HEK293 (cell line): ENCODE measurements around the gene MARK4.

Experiments
- EGR2 ChIP-seq: fragments of 450-650 bp; formaldehyde crosslinking; IDR thresholded peaks from 2 replicates; pipeline ENCODE4 v1.5.1; 2016; ENCODE audit warnings: low read depth, missing biosample characterization, missing genetic modification characterization
- KLF16 ChIP-seq: fragments of 450-650 bp; formaldehyde crosslinking; IDR thresholded peaks from 2 replicates; pipeline ENCODE4 v1.5.1; 2017; ENCODE audit warnings: missing biosample characterization, missing genetic modification characterization
- YY1 ChIP-seq: fragments of 450-650 bp; formaldehyde crosslinking; IDR thresholded peaks from 2 replicates; pipeline ENCODE4 v1.5.1; 2018; ENCODE audit warnings: missing biosample characterization, missing genetic modification characterization
- ZBTB49 ChIP-seq: fragments of 450-650 bp; formaldehyde crosslinking; IDR thresholded peaks from 2 replicates; pipeline ENCODE4 v1.5.1; 2016; ENCODE audit warnings: missing biosample characterization, missing genetic modification characterization, low read depth
- ZEB2 ChIP-seq: fragments of 450-650 bp; formaldehyde crosslinking; IDR thresholded peaks from 2 replicates; pipeline ENCODE4 v1.5.1; 2016; ENCODE audit warnings: missing biosample characterization, missing genetic modification characterization
- ZNF174 ChIP-seq: fragments of 450-650 bp; formaldehyde crosslinking; IDR thresholded peaks from 2 replicates; pipeline ENCODE4 v1.5.0; 2017; ENCODE audit warnings: missing biosample characterization, mild to moderate bottlenecking, missing genetic modification characterization
- ZNF23 ChIP-seq: fragments of 450-650 bp; formaldehyde crosslinking; IDR thresholded peaks from 2 replicates; pipeline ENCODE4 v1.5.1; 2016; ENCODE audit warnings: missing biosample characterization, missing genetic modification characterization, borderline replicate concordance
- ZNF654 ChIP-seq: fragments of 450-650 bp; formaldehyde crosslinking; IDR thresholded peaks from 2 replicates; pipeline ENCODE4 v1.5.1; 2016; ENCODE audit warnings: low read depth, missing biosample characterization, missing genetic modification characterization
- ZNF664 ChIP-seq: fragments of 450-650 bp; formaldehyde crosslinking; IDR thresholded peaks from 2 replicates; pipeline ENCODE4 v1.5.1; 2016; ENCODE audit warnings: missing biosample characterization, missing genetic modification characterization
- TF ChIP-seq, protein P1 (sequence below): fragments of 450-650 bp; formaldehyde crosslinking; IDR thresholded peaks from 2 replicates; pipeline ENCODE4 v1.5.1; 2016; ENCODE audit warnings: missing biosample characterization, missing genetic modification characterization
- TF ChIP-seq, protein P2 (sequence below): fragments of 450-650 bp; formaldehyde crosslinking; IDR thresholded peaks from 2 replicates; pipeline ENCODE4 v1.5.1; 2016; ENCODE audit warnings: missing biosample characterization, missing genetic modification characterization, borderline replicate concordance
- TF ChIP-seq, protein P3 (sequence below): fragments of 450-650 bp; formaldehyde crosslinking; IDR thresholded peaks from 2 replicates; pipeline ENCODE4 v1.5.1; 2016; ENCODE audit warnings: missing biosample characterization, missing genetic modification characterization

DNA sequence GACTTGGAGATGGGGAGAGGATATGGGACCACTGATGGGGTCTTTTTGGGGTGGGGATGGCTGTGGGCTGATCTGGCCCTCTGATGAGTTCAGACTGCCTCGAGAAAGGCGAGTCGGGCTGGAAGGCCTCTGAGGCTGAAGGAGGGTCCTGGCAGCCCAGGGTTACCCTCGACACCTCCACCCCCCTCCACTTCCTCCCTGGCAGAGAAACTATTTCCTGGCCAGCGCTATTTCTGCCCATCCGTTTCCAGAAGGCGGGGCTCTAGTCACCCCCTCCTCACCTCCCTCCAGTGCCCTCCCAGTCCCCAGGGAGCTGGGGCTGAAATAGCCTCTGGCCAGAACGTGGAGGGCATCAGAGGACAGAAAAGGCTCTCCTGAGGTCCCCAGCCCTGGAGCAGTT, 15.6 kb upstream of the MARK4 start:
- TF ChIP-seq, protein P1, sequence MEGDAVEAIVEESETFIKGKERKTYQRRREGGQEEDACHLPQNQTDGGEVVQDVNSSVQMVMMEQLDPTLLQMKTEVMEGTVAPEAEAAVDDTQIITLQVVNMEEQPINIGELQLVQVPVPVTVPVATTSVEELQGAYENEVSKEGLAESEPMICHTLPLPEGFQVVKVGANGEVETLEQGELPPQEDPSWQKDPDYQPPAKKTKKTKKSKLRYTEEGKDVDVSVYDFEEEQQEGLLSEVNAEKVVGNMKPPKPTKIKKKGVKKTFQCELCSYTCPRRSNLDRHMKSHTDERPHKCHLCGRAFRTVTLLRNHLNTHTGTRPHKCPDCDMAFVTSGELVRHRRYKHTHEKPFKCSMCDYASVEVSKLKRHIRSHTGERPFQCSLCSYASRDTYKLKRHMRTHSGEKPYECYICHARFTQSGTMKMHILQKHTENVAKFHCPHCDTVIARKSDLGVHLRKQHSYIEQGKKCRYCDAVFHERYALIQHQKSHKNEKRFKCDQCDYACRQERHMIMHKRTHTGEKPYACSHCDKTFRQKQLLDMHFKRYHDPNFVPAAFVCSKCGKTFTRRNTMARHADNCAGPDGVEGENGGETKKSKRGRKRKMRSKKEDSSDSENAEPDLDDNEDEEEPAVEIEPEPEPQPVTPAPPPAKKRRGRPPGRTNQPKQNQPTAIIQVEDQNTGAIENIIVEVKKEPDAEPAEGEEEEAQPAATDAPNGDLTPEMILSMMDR (tag by site-specific recombination), result no peak
- TF ChIP-seq ZNF664 (tag by site-specific recombination) (no peak), ZNF654 (no peak), ZNF174 (no peak), YY1 (tag by site-specific recombination) (no peak), ZEB2 (tag by site-specific recombination) (no peak), KLF16 (tag by site-specific recombination) (no peak), ZBTB49 (tag by site-specific recombination) (no peak), ZNF23 (tag by site-specific recombination) (no peak), EGR2 (no peak)
- TF ChIP-seq, protein P2, sequence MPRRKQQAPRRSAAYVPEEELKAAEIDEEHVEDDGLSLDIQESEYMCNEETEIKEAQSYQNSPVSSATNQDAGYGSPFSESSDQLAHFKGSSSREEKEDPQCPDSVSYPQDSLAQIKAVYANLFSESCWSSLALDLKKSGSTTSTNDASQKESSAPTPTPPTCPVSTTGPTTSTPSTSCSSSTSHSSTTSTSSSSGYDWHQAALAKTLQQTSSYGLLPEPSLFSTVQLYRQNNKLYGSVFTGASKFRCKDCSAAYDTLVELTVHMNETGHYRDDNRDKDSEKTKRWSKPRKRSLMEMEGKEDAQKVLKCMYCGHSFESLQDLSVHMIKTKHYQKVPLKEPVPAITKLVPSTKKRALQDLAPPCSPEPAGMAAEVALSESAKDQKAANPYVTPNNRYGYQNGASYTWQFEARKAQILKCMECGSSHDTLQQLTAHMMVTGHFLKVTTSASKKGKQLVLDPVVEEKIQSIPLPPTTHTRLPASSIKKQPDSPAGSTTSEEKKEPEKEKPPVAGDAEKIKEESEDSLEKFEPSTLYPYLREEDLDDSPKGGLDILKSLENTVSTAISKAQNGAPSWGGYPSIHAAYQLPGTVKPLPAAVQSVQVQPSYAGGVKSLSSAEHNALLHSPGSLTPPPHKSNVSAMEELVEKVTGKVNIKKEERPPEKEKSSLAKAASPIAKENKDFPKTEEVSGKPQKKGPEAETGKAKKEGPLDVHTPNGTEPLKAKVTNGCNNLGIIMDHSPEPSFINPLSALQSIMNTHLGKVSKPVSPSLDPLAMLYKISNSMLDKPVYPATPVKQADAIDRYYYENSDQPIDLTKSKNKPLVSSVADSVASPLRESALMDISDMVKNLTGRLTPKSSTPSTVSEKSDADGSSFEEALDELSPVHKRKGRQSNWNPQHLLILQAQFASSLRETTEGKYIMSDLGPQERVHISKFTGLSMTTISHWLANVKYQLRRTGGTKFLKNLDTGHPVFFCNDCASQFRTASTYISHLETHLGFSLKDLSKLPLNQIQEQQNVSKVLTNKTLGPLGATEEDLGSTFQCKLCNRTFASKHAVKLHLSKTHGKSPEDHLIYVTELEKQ (tag by site-specific recombination), result no peak
- TF ChIP-seq, protein P3, sequence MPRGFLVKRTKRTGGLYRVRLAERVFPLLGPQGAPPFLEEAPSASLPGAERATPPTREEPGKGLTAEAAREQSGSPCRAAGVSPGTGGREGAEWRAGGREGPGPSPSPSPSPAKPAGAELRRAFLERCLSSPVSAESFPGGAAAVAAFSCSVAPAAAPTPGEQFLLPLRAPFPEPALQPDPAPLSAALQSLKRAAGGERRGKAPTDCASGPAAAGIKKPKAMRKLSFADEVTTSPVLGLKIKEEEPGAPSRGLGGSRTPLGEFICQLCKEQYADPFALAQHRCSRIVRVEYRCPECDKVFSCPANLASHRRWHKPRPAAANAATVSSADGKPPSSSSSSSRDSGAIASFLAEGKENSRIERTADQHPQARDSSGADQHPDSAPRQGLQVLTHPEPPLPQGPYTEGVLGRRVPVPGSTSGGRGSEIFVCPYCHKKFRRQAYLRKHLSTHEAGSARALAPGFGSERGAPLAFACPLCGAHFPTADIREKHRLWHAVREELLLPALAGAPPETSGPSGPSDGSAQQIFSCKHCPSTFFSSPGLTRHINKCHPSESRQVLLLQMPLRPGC, result no peak
